ENCODE data around the gene PSMB10.
"Not testable (repeated sequence)": the region's sequence is repeated elsewhere in the genome, so short reads cannot be mapped to it uniquely, and the experiment has no call there.

PSMB10 gene

GRCh38 chr16:67939507-67940445 lies 3.1 kb upstream of the PSMB10 start:
- Mint-ChIP-seq H3K27me3 (no peaks in the 10 kb centered on the region), H3K36me3 (peaks cover 37% of the 10 kb centered on the region), H3K27ac (peak overlapping the region; percentile 78), H3K4me3 (peak overlapping the region; percentile 7), H3K4me1 (peaks cover 52% of the 10 kb centered on the region), H3K9me3 (no peaks in the 10 kb centered on the region)
- ATAC-seq, result no peak

- Mint-ChIP-seq H3K36me3 (peaks cover 51% of the 10 kb centered on the region), H3K4me3 (peak overlapping the region; percentile 100), H3K4me1 (peaks cover 65% of the 10 kb centered on the region), H3K27ac (peak overlapping the region; percentile 99)
- not testable (repeated sequence) for H3K9me3 Mint-ChIP-seq, H3K27me3 Mint-ChIP-seq, ATAC-seq
Observed at GRCh38 chr16:67937713-67938112, 1.1 kb upstream of the PSMB10 start.

GRCh38 chr16:67936880-67937605 lies 393 bp upstream of the PSMB10 start:
- H3K36me3 Mint-ChIP-seq, result peaks cover 53% of the 10 kb centered on the region
- peak overlapping the region; percentile 100 for H3K4me3 Mint-ChIP-seq
- peak overlapping the region; percentile 99 for H3K27ac Mint-ChIP-seq
- H3K4me1 Mint-ChIP-seq, result peaks cover 61% of the 10 kb centered on the region
- H3K9me3 Mint-ChIP-seq, result no peaks in the 10 kb centered on the region
- ATAC-seq, result peak; percentile 80
- no peaks in the 10 kb centered on the region for H3K27me3 Mint-ChIP-seq

GRCh38 chr16:67935402-67936123 lies 1.1 kb downstream of the PSMB10 start:
- ATAC-seq, result peak; percentile 97
- no peaks in the 10 kb centered on the region for H3K27me3 Mint-ChIP-seq
- no peaks in the 10 kb centered on the region for H3K9me3 Mint-ChIP-seq
- peak overlapping the region; percentile 100 for H3K4me3 Mint-ChIP-seq
- peak overlapping the region; percentile 99 for H3K27ac Mint-ChIP-seq
- peaks cover 62% of the 10 kb centered on the region for H3K36me3 Mint-ChIP-seq
- peaks cover 53% of the 10 kb centered on the region for H3K4me1 Mint-ChIP-seq

DNA sequence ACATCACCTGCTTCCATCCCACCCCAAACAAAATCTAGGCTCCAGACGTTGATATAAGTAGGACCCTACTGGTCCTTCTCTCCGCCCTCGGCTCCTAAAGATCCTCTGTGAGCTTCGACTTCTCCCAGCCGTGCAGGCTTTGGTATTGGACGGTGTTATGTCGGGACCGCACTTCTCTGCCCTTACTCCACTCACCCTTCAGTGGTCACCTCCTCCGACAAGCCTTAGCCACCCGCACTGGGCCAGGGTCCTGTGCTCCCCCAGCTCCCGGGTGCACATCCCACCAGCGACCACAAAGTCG lies 1.6 kb downstream of the PSMB10 start:
- peaks cover 48% of the 10 kb centered on the region for H3K4me1 Mint-ChIP-seq
- peaks cover 60% of the 10 kb centered on the region for H3K36me3 Mint-ChIP-seq
- H3K9me3 Mint-ChIP-seq, result no peaks in the 10 kb centered on the region
- H3K27ac Mint-ChIP-seq, result peak overlapping the region; percentile 99
- H3K4me3 Mint-ChIP-seq, result peak overlapping the region; percentile 100
- H3K27me3 Mint-ChIP-seq, result no peaks in the 10 kb centered on the region
- no peak for ATAC-seq

DNA sequence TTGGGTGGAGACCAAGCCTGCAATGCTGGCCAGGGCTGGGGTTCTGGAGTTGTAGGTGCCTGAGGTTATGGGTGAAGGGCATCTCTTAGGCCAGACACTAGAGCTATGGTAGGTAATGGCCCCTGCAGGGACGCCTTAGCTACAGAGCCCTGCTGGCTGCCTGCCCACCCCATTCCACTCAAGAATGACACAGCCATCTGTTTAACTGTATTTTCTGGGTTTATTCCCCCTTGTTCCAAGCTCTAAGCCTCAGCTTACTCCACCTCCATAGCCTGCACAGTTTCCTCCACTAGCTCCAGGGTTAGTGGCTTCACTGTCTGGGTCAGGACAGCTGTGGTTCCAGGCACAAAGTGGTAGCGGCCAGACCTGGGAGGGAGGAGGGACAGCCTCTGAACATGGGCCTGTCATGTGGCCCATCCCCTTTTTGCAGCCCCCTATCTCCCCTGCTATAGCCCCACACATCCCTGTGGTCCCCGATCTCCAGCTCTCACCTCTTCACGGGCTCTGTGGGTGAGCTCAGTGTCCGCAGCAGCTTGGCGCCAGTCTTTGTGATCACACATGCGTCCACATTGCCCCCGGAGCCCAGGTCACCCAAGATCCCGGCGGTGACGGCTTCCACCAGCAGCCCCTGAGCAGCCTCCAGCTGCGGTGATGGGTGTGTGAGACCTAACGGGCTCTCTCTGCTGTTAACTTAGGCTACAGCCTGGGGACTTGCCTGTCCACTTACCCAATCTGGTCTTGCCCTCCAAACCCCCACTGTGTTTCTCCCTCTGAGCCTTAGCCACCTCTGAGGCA lies 2.1 kb downstream of the PSMB10 start:
- peaks cover 42% of the 10 kb centered on the region for H3K4me1 Mint-ChIP-seq
- H3K36me3 Mint-ChIP-seq, result peaks cover 54% of the 10 kb centered on the region
- H3K27me3 Mint-ChIP-seq, result no peaks in the 10 kb centered on the region
- no peak for ATAC-seq
- H3K27ac Mint-ChIP-seq, result peak overlapping the region; percentile 99
- H3K4me3 Mint-ChIP-seq, result peak overlapping the region; percentile 100
- no peaks in the 10 kb centered on the region for H3K9me3 Mint-ChIP-seq

DNA sequence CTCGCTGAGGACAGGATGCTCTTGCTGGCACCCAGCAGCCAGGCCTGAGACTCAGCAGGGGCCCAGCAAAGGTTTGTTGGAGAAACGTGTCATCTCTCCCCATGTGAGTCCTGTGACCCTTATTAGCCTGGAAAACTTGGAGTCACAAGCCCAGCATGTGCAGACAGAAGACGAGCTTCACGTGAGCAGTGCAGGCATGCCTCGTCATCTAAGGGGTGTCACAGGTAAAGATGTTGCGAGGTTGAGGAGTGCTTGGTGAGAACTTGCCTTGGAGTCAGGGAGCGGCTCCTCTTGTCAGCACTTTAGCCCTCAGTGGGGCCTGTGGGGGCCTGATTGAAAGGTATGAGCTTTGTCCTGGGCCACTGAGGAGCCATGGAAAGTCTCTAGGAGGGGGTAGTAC lies 2.8 kb downstream of the PSMB10 start:
- Mint-ChIP-seq H3K4me3 (no peak overlapping the region), H3K4me1 (peaks cover 38% of the 10 kb centered on the region), H3K27ac (peak overlapping the region; percentile 99), H3K36me3 (peaks cover 50% of the 10 kb centered on the region), H3K27me3 (no peaks in the 10 kb centered on the region), H3K9me3 (no peaks in the 10 kb centered on the region)
- ATAC-seq, result no peak

DNA sequence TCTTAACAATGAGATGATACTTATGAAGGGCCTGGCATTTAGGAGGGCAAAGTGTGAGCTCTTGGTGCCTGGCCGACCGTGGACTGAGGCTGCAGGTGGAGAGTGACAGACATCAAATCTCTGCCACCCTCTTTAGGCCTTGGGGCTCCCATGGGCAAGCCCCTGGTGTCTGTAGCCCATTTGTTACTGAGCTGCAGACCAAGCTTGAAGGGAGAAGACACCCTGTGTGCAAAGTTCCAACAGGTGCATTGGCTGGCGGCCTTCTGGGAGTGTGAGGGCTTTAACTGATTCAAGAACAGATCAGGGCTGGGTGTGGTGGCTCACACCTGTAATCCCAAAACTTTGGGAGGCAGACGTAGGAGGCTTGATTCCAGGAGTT lies 4.2 kb downstream of the PSMB10 start:
- H3K9me3 Mint-ChIP-seq, result no peaks in the 10 kb centered on the region
- H3K27me3 Mint-ChIP-seq, result no peaks in the 10 kb centered on the region
- ATAC-seq, result no peak
- H3K4me3 Mint-ChIP-seq, result no peak overlapping the region
- peaks cover 39% of the 10 kb centered on the region for H3K4me1 Mint-ChIP-seq
- H3K27ac Mint-ChIP-seq, result no peak overlapping the region
- H3K36me3 Mint-ChIP-seq, result peaks cover 59% of the 10 kb centered on the region

DNA sequence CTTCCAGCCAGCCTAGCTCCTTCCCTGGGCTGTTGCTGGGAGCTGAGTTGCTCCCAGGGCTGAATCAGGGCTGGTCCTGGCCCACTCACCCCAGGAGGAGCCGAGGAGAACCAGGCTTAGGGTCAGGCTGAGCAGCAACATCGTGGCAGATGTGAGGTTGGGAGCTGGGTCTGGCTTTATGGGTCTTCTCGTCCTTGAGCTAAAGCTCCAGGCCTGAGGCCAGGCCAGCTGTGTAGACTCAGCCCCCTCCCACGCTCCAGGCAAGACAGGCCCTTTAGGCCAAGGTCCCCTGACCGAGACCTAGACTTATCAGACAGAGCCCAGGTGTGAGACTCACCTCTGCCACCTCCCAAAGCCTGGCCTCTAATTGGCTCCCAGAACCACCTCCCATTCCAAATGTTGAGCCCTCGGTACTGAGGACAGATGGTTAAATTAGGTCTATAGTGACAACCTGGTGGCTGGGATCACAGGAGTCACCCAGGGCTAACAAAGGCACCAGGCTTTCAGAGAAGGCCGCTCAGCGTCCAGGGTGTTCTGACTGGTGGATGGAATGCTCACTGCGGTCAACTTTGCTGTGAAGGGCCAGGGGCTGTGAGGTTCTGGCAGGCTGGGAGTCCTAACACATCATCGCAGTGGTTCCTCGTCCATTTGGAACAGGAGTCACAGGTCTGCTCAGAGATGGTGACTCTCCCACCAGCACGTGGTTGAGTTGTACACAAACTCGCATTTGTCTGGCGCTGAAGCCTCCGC lies 4.8 kb downstream of the PSMB10 start, which contains the start of gene CTRL:
Gene CTRL (minus strand): TSS at position 151 of the 750 bp plus-strand sequence. CDS start 10 bp downstream, at position 141.
- no peaks in the 10 kb centered on the region for H3K9me3 Mint-ChIP-seq
- peaks cover 33% of the 10 kb centered on the region for H3K4me1 Mint-ChIP-seq
- H3K4me3 Mint-ChIP-seq, result no peak within 1 kb of the TSS
- H3K27me3 Mint-ChIP-seq, result no peaks in the 10 kb centered on the region
- peak within 1 kb of the TSS; percentile 74 for H3K27ac Mint-ChIP-seq
- no peak for ATAC-seq
- H3K36me3 Mint-ChIP-seq, result peaks cover 59% of the 10 kb centered on the region

- no peaks in the 10 kb centered on the region for H3K27me3 Mint-ChIP-seq
- H3K4me3 Mint-ChIP-seq, result no peak overlapping the region
- H3K27ac Mint-ChIP-seq, result peak overlapping the region; percentile 74
- H3K36me3 Mint-ChIP-seq, result peaks cover 54% of the 10 kb centered on the region
- no peak for ATAC-seq
- H3K9me3 Mint-ChIP-seq, result no peaks in the 10 kb centered on the region
- H3K4me1 Mint-ChIP-seq, result peaks cover 42% of the 10 kb centered on the region
Observed at GRCh38 chr16:67930678-67931211, 5.9 kb downstream of the PSMB10 start.

GRCh38 chr16:67930191-67930590 lies 6.5 kb downstream of the PSMB10 start:
- no peak overlapping the region for H3K27ac Mint-ChIP-seq
- H3K4me1 Mint-ChIP-seq, result peaks cover 42% of the 10 kb centered on the region
- no peaks in the 10 kb centered on the region for H3K27me3 Mint-ChIP-seq

DNA sequence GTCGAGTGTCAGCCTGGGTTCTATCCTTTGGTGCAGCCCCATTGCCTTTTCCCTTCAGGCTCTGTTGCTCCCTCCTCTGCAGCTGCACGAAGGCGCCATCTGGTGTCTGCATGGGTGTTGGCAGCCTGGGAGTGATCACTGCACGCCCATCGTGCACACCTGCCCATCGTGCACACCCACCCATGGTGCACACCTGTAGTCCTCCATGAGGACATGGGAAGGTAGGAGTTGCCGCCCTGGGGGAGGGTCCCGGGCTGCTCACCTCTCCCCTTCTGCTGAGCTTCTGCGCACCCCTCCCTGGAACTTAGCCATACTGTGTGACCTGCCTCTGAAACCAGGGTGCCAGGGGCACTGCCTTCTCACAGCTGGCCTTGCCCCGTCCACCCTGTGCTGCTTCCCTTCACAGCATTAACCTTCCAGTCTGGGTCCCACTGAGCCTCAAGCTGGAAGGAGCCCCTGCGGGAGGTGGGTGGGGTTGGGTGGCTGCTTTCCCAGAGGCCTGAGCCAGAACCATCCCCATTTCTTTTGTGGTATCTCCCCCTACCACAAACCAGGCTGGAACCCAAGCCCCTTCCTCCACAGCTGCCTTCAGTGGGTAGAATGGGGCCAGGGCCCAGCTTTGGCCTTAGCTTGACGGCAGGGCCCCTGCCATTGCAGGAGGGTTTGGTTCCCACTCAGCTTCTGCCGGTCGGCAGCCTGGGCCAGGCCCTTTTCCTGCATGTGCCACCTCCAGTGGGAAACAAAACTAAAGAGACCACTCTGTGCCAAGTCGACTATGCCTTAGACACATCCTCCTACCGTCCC lies 7.9 kb downstream of the PSMB10 start:
- no peak overlapping the region for H3K27ac Mint-ChIP-seq

More at GRCh38 chr16:67930191-67930590, 6.5 kb downstream of the PSMB10 start:
- Mint-ChIP-seq H3K36me3 (peaks cover 49% of the 10 kb centered on the region), H3K9me3 (no peaks in the 10 kb centered on the region), H3K4me3 (no peak overlapping the region)
- ATAC-seq, result no peak

GRCh38 chr16:67928147-67928546 lies 8.5 kb downstream of the PSMB10 start:
- Mint-ChIP-seq H3K27ac (no peak overlapping the region), H3K9me3 (no peaks in the 10 kb centered on the region)
- no peak for ATAC-seq

More for the DNA sequence above, 7.9 kb downstream of the PSMB10 start:
- H3K4me1 Mint-ChIP-seq, result peaks cover 40% of the 10 kb centered on the region
- peaks cover 36% of the 10 kb centered on the region for H3K36me3 Mint-ChIP-seq
- peak; percentile 84 for ATAC-seq
- H3K4me3 Mint-ChIP-seq, result no peak overlapping the region
- no peaks in the 10 kb centered on the region for H3K27me3 Mint-ChIP-seq
- H3K9me3 Mint-ChIP-seq, result no peaks in the 10 kb centered on the region

More at GRCh38 chr16:67928147-67928546, 8.5 kb downstream of the PSMB10 start:
- Mint-ChIP-seq H3K36me3 (peaks cover 30% of the 10 kb centered on the region), H3K4me3 (no peak overlapping the region), H3K4me1 (peaks cover 37% of the 10 kb centered on the region), H3K27me3 (no peaks in the 10 kb centered on the region)

All from stimulated activated memory B cell treated with anti-CD40 and anti-IgM and Interleukin-4, amounts not matched to agents 10 μg/mL and 1 μg/mL and 100 μg/mL, for 72 hours (primary cell).